HG02759 (cell line): ENCODE measurements around the gene DMAP1.

Source experiments
- ATAC-seq: cut with Tn5 transposase; IDR thresholded peaks from one replicate; pipeline ENCODE4 v1.9.1; 2021; ENCODE audit warnings: mild to moderate bottlenecking, moderate library complexity; ENCODE audit not compliant: unreplicated experiment

Gene DMAP1

DNA sequence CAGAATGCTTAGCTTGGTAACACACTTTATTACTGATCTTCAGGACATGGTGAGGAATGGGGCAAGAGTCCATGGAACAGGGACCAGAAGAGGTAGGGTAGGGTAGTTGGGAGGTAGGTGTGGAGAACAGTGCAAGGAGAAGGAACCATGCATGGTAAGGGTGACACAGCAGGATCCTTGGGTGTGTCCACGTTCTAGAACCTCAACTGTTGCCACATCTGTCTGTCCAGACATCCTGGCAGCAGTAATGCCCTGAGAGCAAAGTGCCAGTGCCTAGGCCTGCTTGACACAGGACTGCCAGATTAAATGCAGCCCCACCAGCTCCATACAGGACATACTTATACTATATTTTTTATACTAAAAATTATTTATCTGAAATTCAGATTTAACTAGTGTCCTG, 13.9 kb downstream of the DMAP1 start:
- ATAC-seq = no peak

DNA sequence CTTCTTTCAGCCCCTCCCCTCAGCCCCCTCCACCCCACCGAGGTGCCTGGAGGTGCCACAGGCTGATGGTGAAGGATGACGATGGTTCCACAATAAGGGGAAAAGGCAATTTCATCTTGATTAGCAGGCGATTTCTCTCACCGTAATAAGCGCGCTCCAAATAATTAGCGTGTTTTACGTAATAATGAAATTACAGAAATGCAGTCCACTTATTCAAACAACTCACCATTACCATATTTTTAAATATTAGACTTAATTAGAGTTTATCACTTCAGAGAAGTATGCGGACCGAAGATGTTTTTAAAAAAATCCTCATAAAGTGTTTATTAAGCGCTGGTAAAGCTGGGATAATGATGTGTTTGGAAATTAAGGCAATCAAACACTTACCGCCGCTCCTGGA, 14.9 kb downstream of the DMAP1 start:
- no peak for ATAC-seq

DNA sequence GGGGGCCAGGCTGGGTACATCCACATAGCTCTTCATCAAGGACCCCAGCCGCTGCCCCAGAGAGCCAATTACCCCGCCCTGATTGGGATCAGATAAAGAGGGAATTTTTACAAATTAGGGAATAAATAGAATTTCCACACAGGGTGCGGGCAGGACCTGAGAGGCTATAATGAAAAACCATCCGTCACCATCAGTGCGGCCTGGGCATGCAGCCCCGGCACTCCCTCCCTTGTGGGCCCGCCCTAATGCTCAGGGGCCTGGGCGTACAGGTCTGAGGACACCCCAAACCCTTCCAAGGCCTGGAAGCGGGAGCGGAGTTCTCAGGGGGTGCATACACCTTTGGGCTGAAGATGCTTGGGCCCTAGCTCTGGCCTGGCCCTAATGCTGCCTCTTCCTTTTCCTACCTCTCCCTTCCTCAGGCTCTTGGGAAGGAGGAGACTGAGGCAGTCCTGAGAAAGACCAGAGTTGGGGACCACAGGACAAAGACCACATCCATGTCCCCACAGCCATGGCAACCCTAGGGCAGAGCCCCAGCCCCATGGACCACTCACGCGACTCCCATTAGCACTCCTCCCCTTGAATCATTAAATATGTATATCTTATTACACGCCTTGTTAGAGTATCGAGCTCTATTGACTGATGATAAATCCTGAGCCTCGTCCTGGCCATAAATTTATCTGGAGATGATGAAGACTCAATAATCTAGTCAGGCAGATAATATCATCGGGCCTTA, 16.3 kb downstream of the DMAP1 start:
- ATAC-seq = no peak

DNA sequence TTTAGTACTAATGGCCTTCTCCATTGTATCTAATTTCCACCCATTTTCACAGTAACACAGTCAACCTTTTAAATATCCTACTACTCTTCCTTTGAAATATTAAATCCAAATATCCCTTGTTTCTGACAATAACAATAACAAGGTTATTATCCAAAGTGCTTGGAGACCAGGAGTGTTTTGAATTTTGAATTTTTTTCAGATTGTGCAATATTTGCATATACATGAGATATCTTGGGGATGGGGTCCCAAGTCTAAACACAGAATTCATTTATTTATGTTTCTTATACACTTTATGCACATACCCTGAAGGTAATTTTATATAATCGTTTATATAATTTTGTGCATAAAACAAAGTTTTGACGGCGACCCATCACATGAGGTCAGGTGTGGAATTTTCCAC, 17.5 kb downstream of the DMAP1 start:
- no peak for ATAC-seq

DNA sequence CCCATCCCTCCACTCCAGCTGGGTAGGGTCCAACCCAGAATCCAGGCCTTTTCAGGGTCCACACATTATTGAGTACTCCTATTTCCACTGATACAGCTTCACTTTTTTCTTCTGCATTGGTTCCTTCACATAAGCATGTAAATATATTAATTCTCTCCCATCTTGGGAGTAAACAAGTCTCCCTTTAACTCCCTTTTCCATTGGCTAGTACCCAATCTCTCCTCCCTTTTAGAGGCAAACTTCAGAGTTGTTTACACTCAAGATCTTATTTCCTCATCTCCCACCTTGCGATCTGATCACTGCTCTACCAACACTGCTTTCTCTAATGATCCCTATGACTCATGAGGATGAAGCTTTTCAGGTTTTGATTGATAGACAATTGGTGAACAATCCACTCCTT, 20.3 kb downstream of the DMAP1 start:
- ATAC-seq = no peak

DNA sequence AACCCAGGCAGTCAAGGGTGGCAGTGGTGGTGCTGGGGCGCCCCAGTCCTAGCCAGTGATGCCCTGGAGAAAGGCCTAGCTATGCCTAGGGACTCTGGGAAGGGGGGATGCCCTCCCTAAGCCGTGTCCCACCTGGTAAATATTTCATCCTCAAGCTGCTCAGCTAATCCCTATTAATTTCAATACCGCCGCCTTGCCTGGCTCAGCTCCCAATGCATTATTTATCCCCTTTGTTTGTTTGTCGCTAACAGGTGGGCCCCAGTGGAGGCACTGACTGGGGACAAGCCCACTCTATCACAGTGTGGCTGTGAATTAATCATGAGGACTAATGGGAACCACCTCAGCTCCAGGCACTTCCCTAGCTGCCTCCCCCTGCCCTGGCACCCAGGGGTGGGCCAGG, 22.5 kb downstream of the DMAP1 start:
- no peak for ATAC-seq

DNA sequence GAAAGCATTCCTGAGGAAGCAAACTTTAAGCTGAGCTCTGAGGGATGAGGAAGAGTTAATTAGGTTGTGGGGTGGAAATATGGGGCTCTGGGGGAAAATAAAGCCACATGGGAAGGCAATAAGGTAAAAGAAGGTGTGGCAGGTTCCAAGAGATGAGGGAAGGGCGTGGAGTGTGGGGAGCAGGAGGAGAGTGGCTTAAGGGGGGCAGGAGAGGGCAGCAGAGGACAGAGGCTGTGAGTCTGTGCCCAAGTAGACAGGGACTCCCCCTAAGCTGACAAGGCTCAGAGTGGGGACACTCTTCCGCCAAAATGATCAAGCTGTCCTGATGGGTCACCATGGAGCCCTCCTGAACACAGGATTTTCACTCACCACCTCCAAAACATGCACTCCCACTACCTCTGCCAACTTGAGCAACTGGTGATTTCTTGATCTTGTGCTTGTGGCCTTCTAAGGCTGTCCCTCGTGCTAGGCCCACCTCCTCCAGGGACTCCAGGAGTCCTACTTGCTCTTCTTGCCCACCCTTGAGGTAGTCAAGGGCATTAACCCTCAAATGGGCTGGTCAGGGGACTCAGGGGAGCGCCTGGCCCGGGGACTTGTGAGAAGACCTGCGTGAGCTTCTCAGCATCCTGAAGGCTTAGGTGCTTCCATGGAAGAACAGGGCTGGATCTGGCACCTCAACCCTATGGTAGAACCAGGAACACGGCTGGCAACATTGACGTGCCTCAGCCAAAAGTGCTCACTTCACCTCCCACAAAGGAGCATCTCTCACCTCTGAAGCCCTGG, 23.4 kb downstream of the DMAP1 start:
- ATAC-seq = no peak

DNA sequence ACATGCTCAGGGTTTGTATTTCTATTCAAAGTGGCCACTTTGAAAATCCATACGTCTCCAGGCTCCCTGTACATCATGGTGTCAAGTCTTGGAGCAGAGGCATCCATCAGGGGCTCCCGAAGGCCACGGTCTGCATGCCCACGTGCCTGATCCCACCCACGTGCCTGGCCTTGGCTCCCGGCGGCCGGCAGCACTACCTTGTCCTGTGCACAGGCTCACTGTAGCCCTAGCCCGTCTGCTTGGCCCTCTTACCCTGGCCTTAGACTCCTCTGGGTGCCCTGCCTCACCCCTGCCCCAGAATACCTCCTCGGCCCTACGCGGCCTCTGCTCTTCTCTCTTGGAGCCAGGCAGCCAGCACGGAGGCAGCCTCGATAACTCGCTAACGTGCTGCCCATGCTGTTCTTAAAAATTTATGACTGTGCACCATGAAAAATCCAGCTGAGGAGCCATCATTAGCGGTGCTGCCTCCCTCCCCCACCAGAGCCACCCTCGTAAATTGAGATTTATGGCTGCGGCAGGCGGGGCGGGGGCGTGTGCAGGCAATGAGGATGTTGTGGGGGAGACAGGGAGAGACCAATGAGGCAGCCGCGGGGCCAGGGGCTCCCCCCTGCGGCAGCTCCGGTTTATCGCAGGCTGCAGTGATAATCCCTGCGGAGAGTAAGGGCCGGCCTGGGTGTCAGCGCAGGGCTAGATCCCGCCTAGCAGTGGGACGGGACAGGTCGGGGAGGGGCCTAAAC, 24.6 kb downstream of the DMAP1 start:
- ATAC-seq = no peak

DNA sequence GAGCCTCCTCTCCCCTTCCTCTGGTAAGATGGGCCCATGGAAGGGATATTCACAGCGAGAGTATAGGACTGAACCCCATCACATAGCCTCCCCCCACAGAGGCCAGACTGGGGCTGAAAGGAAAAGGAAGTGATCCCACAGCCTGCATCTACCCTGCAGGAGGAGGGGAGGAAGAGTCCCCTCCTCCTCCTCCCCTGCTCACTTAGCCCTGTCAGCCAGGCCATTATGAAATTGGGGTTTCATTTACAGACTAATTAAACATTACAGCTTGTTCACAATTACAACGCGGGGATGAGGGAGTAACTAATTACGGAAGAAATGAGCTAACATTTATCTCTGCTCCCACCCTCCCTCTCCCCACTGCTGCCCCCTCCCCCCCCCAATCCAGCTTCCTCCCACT, 25.4 kb downstream of the DMAP1 start:
- no peak for ATAC-seq

DNA sequence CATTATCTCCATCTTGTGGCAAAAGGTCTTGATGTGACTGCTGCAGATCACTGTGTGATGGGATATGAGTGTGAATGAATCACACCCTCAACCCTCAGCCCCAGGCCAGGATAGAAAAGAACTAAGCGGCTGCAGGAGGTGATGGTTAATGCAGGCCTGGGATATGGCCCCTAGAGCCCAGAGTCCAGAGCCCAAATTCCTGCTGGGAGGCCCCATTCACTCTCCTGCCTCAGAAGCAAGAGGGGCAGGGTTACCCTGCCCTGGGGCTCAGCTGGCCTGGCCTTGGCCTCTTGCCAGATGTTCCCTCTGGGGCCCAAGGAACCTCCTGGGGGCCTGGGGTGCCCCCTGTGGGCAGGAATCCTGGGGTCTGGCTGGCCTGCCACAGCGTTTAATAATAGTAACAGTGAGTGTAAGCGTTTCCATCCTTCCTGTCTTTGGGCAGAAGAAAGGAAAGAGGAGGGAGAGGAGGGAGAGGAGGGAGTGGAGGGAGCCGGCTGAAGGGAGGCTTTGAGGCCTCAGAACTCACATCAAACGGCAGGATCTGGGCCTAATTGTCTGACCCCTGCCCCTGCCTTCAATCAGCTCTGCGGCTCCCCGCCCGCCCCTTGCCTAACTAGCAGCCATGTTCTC, 26.2 kb downstream of the DMAP1 start:
- ATAC-seq = no peak

DNA sequence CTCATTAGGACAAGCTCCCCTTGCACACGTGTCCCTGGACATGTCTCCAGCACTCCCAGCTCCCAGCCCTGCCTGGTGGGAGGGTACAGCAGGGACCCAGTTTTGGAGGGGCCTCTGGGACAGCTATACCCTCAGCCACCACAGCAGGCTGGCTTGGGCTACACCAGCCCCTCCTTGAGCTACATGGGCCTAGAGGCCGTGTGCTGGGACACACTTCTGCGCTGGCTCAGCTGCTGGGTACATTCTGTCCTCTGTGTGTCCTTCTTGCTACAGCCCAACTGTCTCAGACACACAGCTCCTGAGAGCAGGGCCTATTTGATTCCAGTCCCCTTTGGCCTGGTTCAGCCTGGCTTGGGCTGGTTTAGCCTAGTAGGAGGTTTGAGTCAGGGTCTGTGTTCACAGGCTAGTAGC, 26.7 kb downstream of the DMAP1 start:
- ATAC-seq = no peak

DNA sequence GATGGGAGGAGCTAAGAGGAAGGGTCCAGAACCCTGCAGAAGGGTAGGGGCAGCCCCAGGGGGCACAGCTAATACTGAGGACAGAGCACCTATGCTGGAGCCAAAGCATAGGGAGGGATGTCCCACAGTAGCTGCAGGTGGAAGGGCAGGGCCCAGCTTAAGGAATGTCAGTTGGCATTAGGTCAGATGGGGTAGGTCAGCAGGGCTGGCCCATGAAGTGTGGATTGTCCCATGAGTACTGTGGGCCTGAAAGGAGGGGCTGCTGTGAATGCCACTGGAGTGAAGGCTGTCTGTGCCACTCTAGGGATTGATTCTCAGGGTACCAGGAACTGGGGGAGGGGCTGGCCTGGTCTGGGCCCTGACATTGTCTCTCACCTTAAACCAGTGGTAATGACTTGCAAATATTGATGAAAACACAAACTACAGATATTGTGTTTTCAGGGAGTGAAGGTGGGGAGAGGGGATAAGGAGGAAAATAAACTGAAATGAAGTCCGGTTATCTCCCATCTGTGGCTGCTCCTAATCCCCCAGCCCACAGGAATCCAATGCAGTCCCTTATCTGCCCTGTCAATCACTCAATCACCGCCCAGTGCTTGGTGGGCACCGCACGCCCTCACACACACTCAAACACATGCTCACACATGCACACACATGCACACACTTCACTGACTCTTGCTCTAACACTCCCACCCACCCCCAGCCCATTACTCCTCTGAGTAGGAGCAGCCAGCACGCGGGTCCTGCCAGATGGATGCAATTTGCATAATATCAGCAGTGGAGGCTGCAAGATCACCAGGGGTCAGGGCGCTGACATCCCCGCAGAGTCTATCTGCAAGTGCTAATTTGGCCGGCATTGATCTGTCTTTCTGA, 27.8 kb downstream of the DMAP1 start:
- ATAC-seq = no peak

DNA sequence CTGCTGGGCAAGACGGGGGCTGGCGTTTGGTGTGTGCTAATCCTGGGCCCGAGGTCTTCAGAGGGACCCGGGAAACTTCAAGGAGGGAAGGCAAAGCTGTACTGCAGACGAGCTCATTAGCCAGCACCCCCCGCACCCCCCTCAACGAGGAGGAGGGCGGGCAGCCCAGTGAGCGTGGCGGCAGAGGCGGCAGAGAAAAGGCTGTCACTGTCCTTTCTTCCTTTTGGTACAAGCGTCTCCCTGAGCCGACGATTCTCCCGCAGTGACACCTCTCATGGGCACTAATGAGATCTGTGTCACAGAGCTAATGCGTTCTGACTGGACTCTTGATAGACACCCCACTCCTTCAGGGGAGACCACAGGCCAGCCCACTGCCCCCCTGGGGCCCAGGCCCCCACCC, 29.5 kb downstream of the DMAP1 start:
- no peak for ATAC-seq

DNA sequence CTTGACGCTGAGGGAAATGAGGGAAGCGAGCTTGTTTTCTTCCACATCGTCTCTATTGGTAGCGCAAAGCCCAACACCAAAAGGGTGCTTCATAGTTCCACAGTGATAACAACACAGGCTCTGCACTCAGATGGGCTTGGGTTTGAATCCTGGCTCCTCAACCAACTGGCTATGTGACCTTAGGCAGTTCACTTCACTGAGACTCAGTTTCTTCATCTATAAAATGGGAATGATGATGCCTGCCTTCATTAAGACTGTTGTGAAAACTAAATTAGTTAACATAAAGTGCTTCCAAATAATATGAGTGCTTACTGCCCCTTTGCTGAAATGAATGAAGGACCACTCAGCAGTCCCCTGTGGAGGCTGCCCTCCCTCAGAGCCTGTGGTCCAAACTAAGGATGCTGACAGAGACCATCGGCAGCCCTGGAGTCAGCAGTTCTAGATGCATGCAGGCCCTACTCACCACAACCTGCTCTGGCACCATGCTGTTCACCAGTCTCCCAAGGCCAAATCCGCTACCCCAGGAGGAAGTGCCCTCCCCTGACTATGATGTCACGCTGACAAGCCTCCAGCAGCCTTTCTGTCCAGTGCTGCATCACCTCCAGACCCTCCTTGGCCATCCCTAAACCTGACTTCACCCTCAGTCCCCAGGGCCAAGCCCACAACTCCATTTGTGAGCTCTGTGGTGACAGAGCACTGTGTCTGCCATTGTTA, 30.7 kb downstream of the DMAP1 start:
- ATAC-seq = no peak

DNA sequence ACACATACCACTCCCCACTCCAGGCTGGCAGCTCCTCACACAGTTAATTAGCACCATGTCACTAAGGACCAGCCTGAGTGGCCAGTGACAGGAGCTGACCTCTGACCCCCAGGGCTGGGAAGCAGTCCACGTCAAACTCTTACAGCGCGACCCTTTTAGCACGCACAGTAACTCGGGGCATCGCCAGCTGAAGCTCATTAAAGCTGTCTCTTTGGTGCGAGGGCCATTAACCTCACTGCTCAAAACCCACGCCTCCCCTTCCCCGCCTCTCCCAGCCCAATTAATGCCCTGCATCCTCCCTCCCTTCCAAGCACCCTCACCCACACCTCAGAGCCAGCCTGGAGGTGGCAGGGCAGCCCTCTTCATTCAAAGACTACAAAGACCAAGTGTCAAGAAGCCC, 31.7 kb downstream of the DMAP1 start:
- ATAC-seq = no peak

DNA sequence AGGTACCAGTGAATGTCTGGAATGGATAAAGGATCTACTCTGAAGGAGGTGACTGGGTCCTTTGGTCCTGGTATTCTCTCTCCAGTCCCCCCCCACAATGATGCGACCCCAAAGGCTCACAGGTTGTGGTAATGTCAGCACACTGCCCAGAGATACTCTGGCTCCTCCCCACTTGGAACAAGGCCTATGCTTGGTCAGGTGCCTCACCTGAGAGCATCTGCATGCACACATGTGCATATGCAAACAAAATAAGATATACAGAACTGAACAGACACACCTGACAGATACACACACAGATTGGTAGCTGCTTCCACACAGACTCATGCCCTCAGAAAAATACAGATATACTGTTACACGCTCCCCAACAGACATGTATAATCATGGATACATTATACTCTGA, 33.5 kb downstream of the DMAP1 start:
- no peak for ATAC-seq

DNA sequence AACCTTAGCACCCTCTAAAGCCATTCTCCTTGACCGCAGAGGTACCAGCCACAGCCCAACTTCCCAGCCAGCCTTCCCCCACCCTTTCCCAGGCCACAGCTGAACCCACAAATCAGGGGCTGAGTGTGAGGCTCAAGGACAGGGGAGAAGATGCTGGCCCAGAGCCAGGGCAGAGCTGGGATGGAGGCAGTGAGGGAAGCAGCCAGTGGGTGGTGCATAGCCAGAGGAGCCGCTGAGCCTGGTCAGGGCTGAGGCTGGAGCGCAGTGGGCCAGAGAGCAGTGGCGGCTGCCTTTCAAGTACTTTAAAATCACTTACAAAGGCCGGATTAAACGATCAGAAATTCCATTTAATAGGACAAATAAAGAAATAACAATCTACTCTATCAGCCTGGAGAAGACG, 36.3 kb downstream of the DMAP1 start:
- ATAC-seq = no peak

DNA sequence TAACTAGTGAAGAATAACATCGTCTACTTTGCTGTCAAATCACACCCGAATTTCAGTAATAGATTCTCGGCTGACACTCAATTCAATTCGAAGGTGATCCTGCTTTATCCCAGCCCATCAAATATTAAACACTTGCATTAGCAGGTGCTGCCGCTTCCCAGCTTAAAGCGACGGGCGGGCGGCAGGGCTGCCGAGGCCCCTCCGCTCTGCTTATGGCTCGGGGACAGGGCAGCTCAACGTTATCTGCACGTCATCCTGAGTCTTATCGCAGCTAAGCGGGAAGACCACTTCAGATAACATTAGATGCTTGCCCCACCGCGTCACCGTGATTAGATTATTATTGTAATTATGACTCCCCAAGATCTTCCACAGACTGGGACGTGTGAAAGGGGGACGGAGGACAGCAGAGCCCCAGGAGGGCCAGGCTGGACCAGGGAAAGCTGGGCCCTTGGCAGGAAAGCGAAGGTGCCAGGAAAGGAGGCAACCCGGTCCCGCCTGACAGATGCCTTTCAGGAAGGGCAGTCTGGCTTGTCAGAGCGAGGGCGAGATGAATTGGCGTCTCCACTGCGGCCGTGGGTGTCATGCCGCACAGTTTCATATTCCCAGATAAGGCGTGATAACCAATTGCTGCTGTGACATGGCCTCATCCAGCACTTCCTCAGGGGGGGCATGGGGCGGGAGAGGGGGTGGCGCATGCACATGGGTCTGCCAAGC, 37.0 kb downstream of the DMAP1 start:
- no peak for ATAC-seq

DNA sequence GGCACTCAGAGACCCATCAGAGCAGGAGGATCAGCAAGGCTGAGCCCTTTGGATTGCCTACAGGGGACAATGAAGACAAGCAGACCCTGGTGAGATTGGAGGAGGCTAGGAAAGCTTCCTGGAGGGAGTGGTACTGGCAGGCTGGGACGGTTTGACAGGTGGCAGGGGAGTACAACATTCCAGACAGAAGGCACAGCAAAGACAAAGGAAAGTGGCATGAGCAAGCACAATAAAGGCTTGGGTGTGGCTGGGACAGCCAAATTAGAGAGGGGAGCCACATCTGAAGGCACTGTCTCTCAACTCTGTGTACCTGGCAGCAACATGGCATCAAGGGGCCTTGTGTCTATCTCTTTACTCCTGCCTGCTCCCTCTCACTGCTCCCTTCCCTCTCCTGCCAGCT, 38.2 kb downstream of the DMAP1 start:
- no peak for ATAC-seq
